Measurements from ENCODE around the gene MYRFL. TPM values are rescaled to one million over a fixed set of nuclear protein-coding genes. Genes with fewer than 3 reads are reported as not detected.

MYRFL gene
- total RNA-seq, 2 experiments from 2014 or later: not detected

Other genes with a start within 250 kb of the MYRFL start
- gene CCT2, start 239.8 kb upstream of the MYRFL start, total RNA-seq: 100 to 1,000 TPM; 152 to 158 TPM
- not detected for gene LRRC10, start 214.3 kb upstream of the MYRFL start, total RNA-seq
- not detected for gene BEST3, start 125.9 kb upstream of the MYRFL start, total RNA-seq
- 10 to 100 TPM; 19.3 to 24.0 TPM for gene RAB3IP, start 86.4 kb upstream of the MYRFL start, total RNA-seq

Data from activated CD4-positive, alpha-beta T cell treated with anti-CD3 and anti-CD28 coated beads, Interleukin-2, amount 10 ng/mL, durations not matched to agents 7 days and 5 days (primary cell).